Activated CD4-positive, CD25-positive, alpha-beta regulatory T cell (primary cell): ENCODE results near the gene SFT2D3.

ENCODE experiments used
- DNase-seq, 4 experiments: peaks; one replicate each; lab custom pipeline; 2025; lab: John Stamatoyannopoulos, UW

Gene SFT2D3

GRCh38 chr2:127707890-127708648 is 6.8 kb downstream of the SFT2D3 start:
- DNase-seq: no peak

DNA sequence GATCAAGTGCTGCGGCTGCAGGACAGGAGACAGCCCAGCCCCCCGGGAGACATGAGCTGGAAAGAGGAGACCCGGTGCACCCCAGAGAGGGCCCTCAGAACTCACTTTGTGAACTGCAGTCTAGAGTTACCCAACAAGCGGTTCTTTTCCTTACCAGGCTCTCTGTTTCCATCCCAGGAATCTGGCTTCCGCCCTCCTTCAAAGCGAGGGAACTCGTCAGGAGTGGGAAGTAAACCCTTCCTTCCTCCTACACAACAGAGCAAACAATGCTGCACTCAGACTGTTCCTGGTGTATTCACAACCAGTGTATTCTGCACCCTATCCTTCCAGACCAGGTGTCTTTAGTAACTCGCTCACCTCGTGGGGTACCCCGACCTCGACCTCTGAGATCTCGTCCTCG is 8.0 kb downstream of the SFT2D3 start:
- DNase-seq: no peak

GRCh38 chr2:127712999-127713398 is 11.7 kb downstream of the SFT2D3 start:
- DNase-seq: no peak

DNA sequence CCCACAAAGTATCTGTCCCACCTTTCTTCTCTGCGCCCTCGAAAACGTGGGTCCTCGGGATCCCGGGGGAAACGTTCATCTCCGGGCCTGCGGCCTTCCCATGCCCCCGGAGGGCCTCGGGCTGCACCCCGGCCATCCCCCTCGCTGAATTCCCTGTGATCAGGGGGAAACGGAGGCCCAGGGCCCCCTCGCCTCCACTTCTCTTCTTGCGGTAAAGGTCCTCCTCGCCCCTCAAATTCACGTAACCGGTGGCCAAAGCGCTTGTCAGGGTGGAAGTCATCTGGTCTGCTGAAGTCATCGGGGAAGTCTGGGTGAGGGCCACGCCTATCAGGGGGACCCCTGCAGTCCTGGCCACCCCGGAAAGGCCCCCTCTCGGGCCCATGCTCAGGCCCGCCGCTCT is 12.3 kb downstream of the SFT2D3 start:
- DNase-seq: no peak

- no peak for DNase-seq
Observed at GRCh38 chr2:127715778-127716449, 14.6 kb downstream of the SFT2D3 start.

- DNase-seq: no peak
Observed at GRCh38 chr2:127718271-127718670, 17.0 kb downstream of the SFT2D3 start.

DNA sequence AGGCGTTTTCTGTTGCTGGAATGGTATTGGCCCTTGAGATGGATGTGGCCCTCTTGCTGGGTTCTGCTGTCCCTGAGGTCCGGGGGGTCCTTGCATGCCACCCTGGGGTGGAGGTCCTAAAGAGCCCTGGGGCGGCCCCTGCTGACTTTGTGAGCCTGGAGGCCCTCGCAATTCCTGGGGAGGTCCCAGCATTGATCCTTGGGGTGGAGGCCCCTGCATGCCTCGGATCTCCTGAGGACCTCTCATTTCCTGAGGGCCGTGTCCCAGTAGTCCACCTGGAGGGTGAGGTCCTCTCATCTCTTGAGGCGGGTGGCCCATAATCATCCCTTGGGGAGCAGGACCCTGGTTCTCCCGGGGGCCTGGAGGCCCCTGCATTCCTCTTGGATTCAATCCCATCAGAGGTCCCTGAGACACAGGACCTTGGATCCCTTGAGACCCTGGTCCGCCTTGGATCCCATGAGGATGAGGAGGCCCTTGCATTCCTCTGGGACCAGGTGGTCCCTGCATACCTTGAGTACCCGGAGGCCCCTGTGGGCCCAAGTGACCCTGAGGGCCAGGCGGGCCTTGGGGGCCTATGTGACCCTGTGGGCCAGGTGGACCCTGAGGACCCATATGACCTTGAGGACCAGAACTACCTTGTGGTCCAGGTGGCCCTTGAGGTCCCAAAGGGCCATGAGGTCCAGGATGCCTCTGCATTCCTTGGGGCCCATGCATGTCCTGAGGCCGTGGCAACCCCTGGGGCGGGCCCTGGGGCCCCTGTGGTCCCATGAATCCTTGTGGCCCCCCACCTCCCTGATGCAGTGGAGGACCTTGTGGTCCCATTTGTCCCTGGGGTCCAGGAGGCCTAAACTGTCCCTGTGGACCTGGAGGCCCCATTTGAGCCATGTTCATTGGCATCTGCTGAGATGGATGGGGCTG is 18.3 kb downstream of the SFT2D3 start:
- DNase-seq: no peak

DNA sequence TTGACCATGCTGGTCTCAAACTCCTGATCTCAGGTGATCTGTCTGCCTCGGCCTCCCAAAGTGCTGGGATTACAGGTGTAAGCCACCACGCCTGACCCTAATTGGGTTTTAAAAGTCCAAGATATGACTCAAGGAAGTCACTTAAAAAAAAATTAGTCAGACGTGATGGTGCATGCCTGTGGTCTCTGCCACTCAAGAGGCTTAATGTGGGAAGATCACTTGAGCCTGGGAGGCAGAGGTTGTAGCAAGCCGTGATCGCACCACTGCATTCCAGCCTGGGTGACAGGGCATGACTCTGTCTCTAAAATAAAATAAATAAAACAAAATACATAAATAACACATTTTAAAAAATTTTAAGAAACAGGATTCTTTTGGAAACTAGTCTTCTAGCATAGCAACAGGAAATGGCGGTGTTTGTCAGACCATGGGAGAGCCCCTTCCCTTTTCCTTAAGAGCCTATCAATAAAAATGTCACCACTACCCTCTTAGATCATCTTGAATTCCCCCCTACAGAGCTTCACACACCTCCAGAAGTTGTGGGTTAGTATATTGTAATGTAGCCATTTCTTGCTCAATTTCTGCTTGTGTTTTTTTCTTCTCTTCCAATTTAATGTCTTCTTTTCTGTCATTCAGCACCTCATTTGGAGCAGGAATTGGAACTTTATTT is 20.1 kb downstream of the SFT2D3 start:
- no peak for DNase-seq

GRCh38 chr2:127721978-127722355 is 20.7 kb downstream of the SFT2D3 start:
- no peak for DNase-seq

- DNase-seq: no peak
Observed at GRCh38 chr2:127722807-127723206, 21.5 kb downstream of the SFT2D3 start.

GRCh38 chr2:127726158-127726880 is 25.0 kb downstream of the SFT2D3 start:
- DNase-seq: no peak

GRCh38 chr2:127733113-127733815 is 32.0 kb downstream of the SFT2D3 start:
- no peak for DNase-seq

DNA sequence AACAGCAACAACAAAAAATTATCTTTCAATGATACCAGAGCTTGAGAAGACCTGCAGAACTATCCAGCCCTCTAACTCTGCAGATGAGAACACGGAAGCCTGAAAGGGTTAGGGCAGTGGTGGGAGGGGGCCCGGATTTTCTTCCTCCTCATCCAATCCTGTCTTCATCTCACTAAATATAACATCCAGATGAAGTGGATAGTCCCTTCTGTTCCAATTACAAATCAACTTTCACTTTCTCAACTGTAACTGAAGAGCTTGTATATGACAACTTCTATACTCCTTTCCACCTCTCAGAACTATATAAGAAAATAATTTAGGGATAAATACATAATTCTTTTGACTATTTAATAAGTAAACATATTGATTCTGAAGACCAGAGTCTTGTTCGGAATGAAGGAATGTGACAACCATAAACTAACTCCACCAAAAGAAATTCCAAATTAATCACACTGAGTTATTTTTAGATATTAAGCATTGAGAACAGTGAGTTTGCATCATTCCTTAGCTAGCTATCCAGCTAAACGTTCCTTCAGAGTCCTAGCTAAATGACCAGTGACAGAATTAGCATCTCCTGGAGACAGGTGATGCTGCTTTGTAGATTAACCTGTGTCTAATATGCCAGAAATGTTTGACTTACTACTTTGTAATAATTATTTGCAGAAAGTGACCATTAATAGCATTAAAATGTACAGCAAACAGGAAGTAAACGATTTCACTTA is 32.7 kb downstream of the SFT2D3 start:
- DNase-seq: no peak

DNA sequence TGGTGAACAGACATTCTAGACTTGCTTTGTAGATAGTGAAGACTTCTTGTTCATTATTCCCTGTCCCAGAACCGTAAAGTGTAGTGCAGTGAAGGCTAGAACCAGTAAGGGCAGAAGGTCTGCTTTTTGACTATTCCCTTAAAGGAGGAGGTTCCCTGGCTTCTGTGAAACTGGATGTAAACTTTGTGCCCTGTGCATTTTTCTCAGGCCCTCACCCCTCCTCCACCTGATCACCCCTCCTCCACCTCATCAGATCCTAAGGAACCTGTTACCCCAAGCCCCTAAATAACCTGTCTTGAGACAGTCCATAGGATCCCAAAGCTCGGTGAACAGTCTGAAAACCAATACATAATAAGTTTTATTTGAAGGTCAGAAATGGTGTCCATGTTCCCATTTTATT is 33.7 kb downstream of the SFT2D3 start:
- DNase-seq: no peak

DNA sequence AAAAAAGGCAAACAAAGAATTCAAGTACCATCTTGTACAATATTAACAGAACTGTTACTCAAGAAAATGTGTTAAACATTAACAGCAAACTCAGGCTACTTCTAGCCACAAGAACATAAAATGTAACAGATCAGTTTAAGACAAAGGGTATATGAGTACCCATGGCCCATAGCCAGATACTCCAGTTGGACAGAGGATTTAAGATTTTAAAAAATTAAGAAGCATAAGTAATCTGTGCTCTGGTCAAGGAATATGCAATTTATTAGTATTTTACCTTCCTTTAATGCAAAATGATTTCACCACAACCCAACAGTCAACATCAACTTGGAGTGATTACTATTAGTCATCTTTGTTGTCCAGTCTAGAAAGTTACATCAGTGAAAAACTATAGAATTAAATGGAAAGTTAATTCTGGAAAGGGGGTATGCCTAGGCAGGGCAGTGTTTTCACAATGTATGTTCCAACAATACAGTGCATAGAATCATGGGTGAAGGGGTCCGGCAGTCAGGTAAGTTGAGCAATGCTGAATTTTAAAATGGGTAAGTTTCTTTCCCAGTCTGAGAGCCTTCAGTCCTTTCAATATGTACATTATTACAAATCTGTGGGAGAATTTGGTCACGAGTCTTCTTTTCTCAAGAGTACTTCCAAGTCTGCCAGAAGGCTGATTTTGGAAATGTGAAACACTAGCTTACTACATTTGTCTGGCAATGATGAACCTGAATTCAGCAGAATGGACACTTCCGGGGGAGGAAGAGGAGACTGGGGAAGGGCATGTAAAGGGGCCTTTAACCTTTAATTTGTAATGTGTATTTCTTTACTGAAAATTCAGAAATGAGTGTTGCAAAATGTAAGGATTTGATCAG is 34.5 kb downstream of the SFT2D3 start:
- DNase-seq: no peak

- no peak for DNase-seq
Observed at GRCh38 chr2:127737892-127738291, 36.6 kb downstream of the SFT2D3 start.

DNA sequence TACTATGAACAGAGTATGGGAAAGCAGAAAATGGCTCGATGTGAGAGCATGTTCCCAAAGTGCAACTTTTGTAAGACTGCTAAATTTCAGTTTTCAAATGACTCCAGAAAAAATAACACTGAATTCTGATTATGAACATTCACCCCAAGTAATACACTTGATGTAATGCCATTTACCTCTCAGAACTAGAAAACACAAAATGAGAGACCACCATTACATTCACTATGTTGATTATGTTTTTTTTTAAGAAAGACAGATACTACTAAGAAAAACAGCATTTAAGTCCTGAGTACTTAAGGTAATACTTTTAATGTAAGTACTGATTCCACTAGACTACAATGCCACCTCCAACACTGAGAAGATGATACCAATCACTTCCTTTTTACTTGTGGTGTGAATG is 38.5 kb downstream of the SFT2D3 start:
- DNase-seq: no peak

DNA sequence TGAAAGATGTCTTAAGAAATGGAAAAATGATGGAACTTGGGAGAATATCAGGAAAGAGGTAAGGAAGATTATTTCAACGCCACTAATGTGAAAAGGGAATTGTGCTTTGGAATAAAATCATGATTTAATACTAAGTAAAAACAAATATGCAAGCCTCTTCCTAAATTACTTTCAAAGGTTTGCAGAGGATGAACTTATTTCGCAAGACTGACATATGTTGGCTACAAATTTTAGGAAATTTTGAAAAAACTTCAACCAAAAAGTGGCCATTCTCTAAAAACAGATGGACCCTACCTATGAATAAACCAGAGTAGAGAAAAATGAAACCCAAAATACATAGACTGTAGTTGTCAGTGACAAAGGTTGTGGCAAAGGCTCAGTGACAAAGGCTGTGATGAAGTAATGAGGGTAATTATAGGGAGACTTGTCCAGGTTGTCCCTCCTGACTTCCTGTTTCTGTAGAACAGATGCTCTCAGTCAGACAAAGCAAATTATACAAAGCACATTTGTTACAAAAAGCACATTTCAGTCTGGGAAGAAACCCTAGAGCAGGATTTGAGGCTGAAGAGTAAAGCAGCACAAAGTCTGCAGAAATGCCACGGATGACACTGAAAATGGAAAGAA is 39.5 kb downstream of the SFT2D3 start:
- DNase-seq: no peak
